Fibroblast of lung (primary cell): ENCODE measurements around the gene ASIC4. TPM values are rescaled to one million over a fixed set of nuclear protein-coding genes. Genes with fewer than 3 reads are reported as not detected.

ENCODE experiments used
- DNase-seq, 2 donors: peaks; one replicate each; pipeline versions ENCODE4 v3.0.0 to v3.0.0-alpha.2; 2010; ENCODE audit warnings: low read depth in 2 of 2
- H2AFZ ChIP-seq: 2 replicates; pipeline ENCODE4 v1.5.1; 2012; ENCODE audit warnings: low read length, control low read depth, inconsistent platforms
- H3K27ac ChIP-seq: 2 replicates; pipeline ENCODE4 v1.5.1; 2011; ENCODE audit warnings: low read length, control low read depth; ENCODE audit not compliant: insufficient read depth
- H3K27me3 ChIP-seq: 2 replicates; pipeline ENCODE4 v1.5.1; 2011; ENCODE audit warnings: mild to moderate bottlenecking, low read length; ENCODE audit not compliant: control insufficient read depth, insufficient read depth
- H3K36me3 ChIP-seq: 2 replicates; pipeline ENCODE4 v1.5.1; 2011; ENCODE audit warnings: low read length; ENCODE audit not compliant: control insufficient read depth, insufficient read depth
- H3K4me1 ChIP-seq: 2 replicates; pipeline ENCODE4 v1.5.1; 2011; ENCODE audit warnings: low read length; ENCODE audit not compliant: control insufficient read depth, insufficient read depth; ENCODE audit errors: extremely low read depth
- H3K4me2 ChIP-seq: 2 replicates; pipeline ENCODE4 v1.5.1; 2011; ENCODE audit warnings: low read length, control low read depth; ENCODE audit not compliant: insufficient read depth; ENCODE audit errors: extremely low read depth
- H3K4me3 ChIP-seq, 4 experiments: fragments of 200-600 bp in 1 of 4; sonication (generic) in 1 of 4; replicated peaks in 1 of 4; 2 replicates each; pipeline ENCODE4 v1.5.1; 2011 to 2016; ENCODE audit warnings: low read length in 4 of 4, low read depth in 3 of 4, mild to moderate bottlenecking in 3 of 4, control low read depth in 2 of 4, inconsistent platforms in 1 of 4, mixed read lengths in 1 of 4; ENCODE audit not compliant: insufficient read depth in 1 of 4; ENCODE audit errors: control extremely low read depth in 1 of 4
- H3K79me2 ChIP-seq: 2 replicates; pipeline ENCODE4 v1.5.1; 2012; ENCODE audit warnings: mild to moderate bottlenecking, low read length, inconsistent platforms; ENCODE audit not compliant: control insufficient read depth, insufficient read depth
- H3K9ac ChIP-seq: 2 replicates; pipeline ENCODE4 v1.5.1; 2011; ENCODE audit warnings: mild to moderate bottlenecking, low read length, control low read depth; ENCODE audit not compliant: insufficient read depth
- H3K9me3 ChIP-seq: 2 replicates; pipeline ENCODE4 v1.5.1; 2012; ENCODE audit warnings: low read depth, low read length; ENCODE audit not compliant: control insufficient read depth, insufficient read depth
- H4K20me1 ChIP-seq: 2 replicates; pipeline ENCODE4 v1.5.1; 2011; ENCODE audit warnings: low read length; ENCODE audit not compliant: control insufficient read depth, insufficient read depth; ENCODE audit errors: extremely low read depth
- EZH2 ChIP-seq: IDR thresholded peaks from 2 replicates; pipeline ENCODE4 v1.5.1; 2012; ENCODE audit warnings: low read length, control low read depth, mild to moderate bottlenecking; ENCODE audit errors: missing control alignments
- polyA plus RNA-seq, 2 donors: library from polyadenylated mRNA; depleted of rRNA in 1 of 2; stranded (reverse) in 1 of 2; unstranded in 1 of 2; fragments of >200 nt; gene quantifications; 2 replicates each; pipeline ENCODE4 v1.2.1, GENCODE V29; 2011 to 2012; ENCODE audit warnings: missing spikeins in 1 of 2
- total RNA-seq: library from RNA; depleted of rRNA; stranded (reverse); fragments of >200 nt; gene quantifications from 2 replicates; pipeline ENCODE4 v1.2.1, GENCODE V29; 2014
- TF ChIP-seq, protein P1 (sequence below), 2 donors: IDR thresholded peaks in 1 of 2; conservative IDR thresholded peaks in 1 of 2; 1 replicate in 1 of 2; 2 replicates in 1 of 2; pipeline ENCODE4 v1.5.1; 2011 to 2012; ENCODE audit warnings: low read length in 2 of 2, control low read depth in 1 of 2, inconsistent platforms in 1 of 2, low read depth in 1 of 2, mild to moderate bottlenecking in 1 of 2

The ASIC4 gene
- total and polyA plus RNA-seq, 2 donors (not counting 1 experiment from before 2014, with no cell fraction given) = 0.33 TPM; not detected in 1

DNA sequence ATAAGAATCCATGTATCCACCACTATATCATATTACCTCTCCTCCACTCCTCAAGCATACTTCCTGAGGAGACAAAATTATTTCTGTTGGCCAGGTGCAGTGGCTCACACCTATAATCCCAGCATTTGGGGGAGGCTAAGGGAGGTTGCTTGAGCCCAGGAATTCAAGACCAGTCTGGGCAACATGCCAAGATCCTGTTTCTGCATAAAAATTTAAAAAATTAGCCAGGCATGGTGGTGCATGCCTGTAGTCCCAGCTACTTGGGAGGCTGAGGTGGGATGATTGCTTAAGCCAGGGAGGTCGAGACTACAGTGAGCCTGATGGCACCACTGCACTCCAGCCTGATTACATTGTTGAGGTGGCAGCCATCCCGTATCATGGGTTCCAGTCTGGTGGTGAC is 67.1 kb downstream of the ASIC4 start:
- H3K79me2 ChIP-seq = no peaks in the 10 kb centered on the region
- no peaks in the 10 kb centered on the region for H3K36me3 ChIP-seq
- no peak overlapping the region for H3K4me3 ChIP-seq
- H3K27ac ChIP-seq = no peak overlapping the region
- no peak overlapping the region for H2AFZ ChIP-seq
- H3K27me3 ChIP-seq = peaks cover 23% of the 10 kb centered on the region
- no peak overlapping the region for H3K4me2 ChIP-seq
- no peak overlapping the region for H3K9ac ChIP-seq
- no peaks in the 10 kb centered on the region for H3K9me3 ChIP-seq
- no peaks in the 10 kb centered on the region for H3K4me1 ChIP-seq
- TF ChIP-seq, protein P1, sequence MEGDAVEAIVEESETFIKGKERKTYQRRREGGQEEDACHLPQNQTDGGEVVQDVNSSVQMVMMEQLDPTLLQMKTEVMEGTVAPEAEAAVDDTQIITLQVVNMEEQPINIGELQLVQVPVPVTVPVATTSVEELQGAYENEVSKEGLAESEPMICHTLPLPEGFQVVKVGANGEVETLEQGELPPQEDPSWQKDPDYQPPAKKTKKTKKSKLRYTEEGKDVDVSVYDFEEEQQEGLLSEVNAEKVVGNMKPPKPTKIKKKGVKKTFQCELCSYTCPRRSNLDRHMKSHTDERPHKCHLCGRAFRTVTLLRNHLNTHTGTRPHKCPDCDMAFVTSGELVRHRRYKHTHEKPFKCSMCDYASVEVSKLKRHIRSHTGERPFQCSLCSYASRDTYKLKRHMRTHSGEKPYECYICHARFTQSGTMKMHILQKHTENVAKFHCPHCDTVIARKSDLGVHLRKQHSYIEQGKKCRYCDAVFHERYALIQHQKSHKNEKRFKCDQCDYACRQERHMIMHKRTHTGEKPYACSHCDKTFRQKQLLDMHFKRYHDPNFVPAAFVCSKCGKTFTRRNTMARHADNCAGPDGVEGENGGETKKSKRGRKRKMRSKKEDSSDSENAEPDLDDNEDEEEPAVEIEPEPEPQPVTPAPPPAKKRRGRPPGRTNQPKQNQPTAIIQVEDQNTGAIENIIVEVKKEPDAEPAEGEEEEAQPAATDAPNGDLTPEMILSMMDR (conservative IDR thresholded peaks at IDR 0.05 in 1 of 2, IDR thresholded peaks at IDR 0.05 in 1 of 2; ENCODE audit: low read depth in 1 of 2, low read length in 2 of 2) = no peak
- no peak for TF ChIP-seq EZH2
- H4K20me1 ChIP-seq = no peaks in the 10 kb centered on the region
- no peak for DNase-seq

Other genes with a start within 250 kb of the ASIC4 start
- 55.2 and 81.3 TPM in 2 replicates for gene DNAJB2, start 235.1 kb upstream of the ASIC4 start, total RNA-seq
- gene DNAJB2, start 235.1 kb upstream of the ASIC4 start, polyA plus RNA-seq = 24.9 and 29.8 TPM in 2 replicates
- gene PTPRN, start 205.1 kb upstream of the ASIC4 start, total RNA-seq = 3.5 and 10.8 TPM in 2 replicates
- gene PTPRN, start 205.1 kb upstream of the ASIC4 start, polyA plus RNA-seq = 0.28 and 0.55 TPM in 2 replicates
- gene RESP18, start 181.7 kb upstream of the ASIC4 start, total RNA-seq = not detected in 2 replicates
- gene RESP18, start 181.7 kb upstream of the ASIC4 start, polyA plus RNA-seq = not detected in 2 replicates
- 69.9 and 72.5 TPM in 2 replicates for gene DNPEP, start 126.6 kb upstream of the ASIC4 start, total RNA-seq
- gene DNPEP, start 126.6 kb upstream of the ASIC4 start, polyA plus RNA-seq = 38.2 and 44.0 TPM in 2 replicates
- 34.7 and 69.3 TPM in 2 replicates for gene DES, start 96.1 kb upstream of the ASIC4 start, total RNA-seq
- 3.8 and 11.0 TPM in 2 replicates for gene DES, start 96.1 kb upstream of the ASIC4 start, polyA plus RNA-seq
- 13.1 and 20.1 TPM in 2 replicates for gene SPEG, start 79.6 kb upstream of the ASIC4 start, total RNA-seq
- gene SPEG, start 79.6 kb upstream of the ASIC4 start, polyA plus RNA-seq = 5.6 and 9.5 TPM in 2 replicates
- 36.5 and 38.3 TPM in 2 replicates for gene GMPPA, start 15.6 kb upstream of the ASIC4 start, total RNA-seq
- gene GMPPA, start 15.6 kb upstream of the ASIC4 start, polyA plus RNA-seq = 59.7 and 72.4 TPM in 2 replicates
- gene CHPF, start 29.3 kb downstream of the ASIC4 start, total RNA-seq = 46.0 and 58.8 TPM in 2 replicates
- 23.9 and 35.8 TPM in 2 replicates for gene CHPF, start 29.3 kb downstream of the ASIC4 start, polyA plus RNA-seq
- gene TMEM198, start 29.5 kb downstream of the ASIC4 start, total RNA-seq = 0.77 and 0.99 TPM in 2 replicates
- 0.49 and 0.70 TPM in 2 replicates for gene TMEM198, start 29.5 kb downstream of the ASIC4 start, polyA plus RNA-seq
- gene OBSL1, start 57.1 kb downstream of the ASIC4 start, total RNA-seq = 28.7 and 34.4 TPM in 2 replicates
- gene OBSL1, start 57.1 kb downstream of the ASIC4 start, polyA plus RNA-seq = 15.2 and 24.7 TPM in 2 replicates
- gene INHA, start 57.8 kb downstream of the ASIC4 start, total RNA-seq = 0.26 and 0.50 TPM in 2 replicates
- gene INHA, start 57.8 kb downstream of the ASIC4 start, polyA plus RNA-seq = 0.07 and 0.15 TPM in 2 replicates
- gene STK11IP, start 83.4 kb downstream of the ASIC4 start, total RNA-seq = 12.8 and 16.8 TPM in 2 replicates
- 5.6 and 6.7 TPM in 2 replicates for gene STK11IP, start 83.4 kb downstream of the ASIC4 start, polyA plus RNA-seq
- gene SLC4A3, start 113.1 kb downstream of the ASIC4 start, total RNA-seq = 1.3 and 1.5 TPM in 2 replicates
- 0.93 and 1.4 TPM in 2 replicates for gene SLC4A3, start 113.1 kb downstream of the ASIC4 start, polyA plus RNA-seq